Endothelial cell of umbilical vein (primary cell): ENCODE data around the gene ZIC2.

Source experiments
- FOS ChIP-seq: IDR thresholded peaks from 2 replicates; pipeline ENCODE4 v1.6.1; 2011; ENCODE audit warnings: mild to moderate bottlenecking, low read length, moderate library complexity, borderline replicate concordance; ENCODE audit not compliant: insufficient read depth
- GATA2 ChIP-seq: IDR thresholded peaks from 2 replicates; pipeline ENCODE4 v1.7.0; 2011; ENCODE audit warnings: low read depth, mild to moderate bottlenecking, moderate library complexity, mixed read lengths, low read length; ENCODE audit not compliant: insufficient read length, insufficient read depth
- POLR2A ChIP-seq: IDR thresholded peaks from 2 replicates; pipeline ENCODE4 v1.6.1; 2012; ENCODE audit warnings: low read depth, mild to moderate bottlenecking, control low read depth, low read length
- POLR2AphosphoS5 ChIP-seq: IDR thresholded peaks from 2 replicates; pipeline ENCODE4 v1.6.1; 2012; ENCODE audit warnings: low read depth, mild to moderate bottlenecking, control low read depth, low read length, moderate library complexity; ENCODE audit not compliant: insufficient read depth
- TF ChIP-seq, protein P1 (sequence below), 2 donors: IDR thresholded peaks; 1 replicate in 1 of 2; 2 replicates in 1 of 2; pipeline ENCODE4 v1.5.1; 2011; ENCODE audit warnings: low read length in 2 of 2, mild to moderate bottlenecking in 2 of 2, moderate library complexity in 2 of 2, control low read depth in 1 of 2, inconsistent platforms in 1 of 2, low read depth in 1 of 2; ENCODE audit not compliant: insufficient read depth in 1 of 2; ENCODE audit errors: extremely low read depth in 1 of 2

DNA sequence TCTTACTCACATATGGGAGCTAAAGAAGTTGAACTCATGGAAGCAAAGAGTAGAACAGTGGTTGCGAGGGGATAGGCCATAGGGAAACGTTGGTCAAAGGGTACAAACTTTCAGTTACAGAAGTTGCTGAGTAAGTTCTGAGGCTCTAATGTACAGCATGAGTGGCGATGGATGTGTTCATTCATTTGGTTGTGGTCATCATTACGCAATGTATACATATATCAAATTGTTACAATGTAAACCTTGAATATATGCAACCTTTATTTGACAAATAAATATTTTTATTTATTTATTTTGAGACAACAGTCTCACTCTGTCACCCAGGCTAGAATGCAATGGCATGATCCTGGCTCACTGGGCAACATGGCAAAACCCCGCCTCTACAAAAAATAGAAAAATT lies 48.7 kb upstream of the ZIC2 start:
- no peak for TF ChIP-seq POLR2A
- TF ChIP-seq, protein P1, sequence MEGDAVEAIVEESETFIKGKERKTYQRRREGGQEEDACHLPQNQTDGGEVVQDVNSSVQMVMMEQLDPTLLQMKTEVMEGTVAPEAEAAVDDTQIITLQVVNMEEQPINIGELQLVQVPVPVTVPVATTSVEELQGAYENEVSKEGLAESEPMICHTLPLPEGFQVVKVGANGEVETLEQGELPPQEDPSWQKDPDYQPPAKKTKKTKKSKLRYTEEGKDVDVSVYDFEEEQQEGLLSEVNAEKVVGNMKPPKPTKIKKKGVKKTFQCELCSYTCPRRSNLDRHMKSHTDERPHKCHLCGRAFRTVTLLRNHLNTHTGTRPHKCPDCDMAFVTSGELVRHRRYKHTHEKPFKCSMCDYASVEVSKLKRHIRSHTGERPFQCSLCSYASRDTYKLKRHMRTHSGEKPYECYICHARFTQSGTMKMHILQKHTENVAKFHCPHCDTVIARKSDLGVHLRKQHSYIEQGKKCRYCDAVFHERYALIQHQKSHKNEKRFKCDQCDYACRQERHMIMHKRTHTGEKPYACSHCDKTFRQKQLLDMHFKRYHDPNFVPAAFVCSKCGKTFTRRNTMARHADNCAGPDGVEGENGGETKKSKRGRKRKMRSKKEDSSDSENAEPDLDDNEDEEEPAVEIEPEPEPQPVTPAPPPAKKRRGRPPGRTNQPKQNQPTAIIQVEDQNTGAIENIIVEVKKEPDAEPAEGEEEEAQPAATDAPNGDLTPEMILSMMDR (IDR thresholded peaks at IDR 0.05; ENCODE audit: extremely low read depth in 1 of 2, insufficient read depth in 1 of 2, low read depth in 1 of 2, low read length in 2 of 2) = no peak
- TF ChIP-seq POLR2AphosphoS5 = no peak
- TF ChIP-seq GATA2 = no peak
- TF ChIP-seq FOS = no peak
